Neural progenitor cell (in vitro differentiated cells): ENCODE measurements around the gene PUM2. TPM values are rescaled to one million over a fixed set of nuclear protein-coding genes. Genes with fewer than 3 reads are reported as not detected.

ENCODE experiments used
- DNase-seq: peaks from one replicate; pipeline ENCODE4 v3.0.0-alpha.2; 2016; ENCODE audit warnings: low spot score
- H2AFZ ChIP-seq: fragments of 200-600 bp; sonication (generic); replicated peaks from 2 replicates; pipeline ENCODE4 v1.6.1; 2016; ENCODE audit warnings: antibody characterized with exemption
- H3F3A ChIP-seq: fragments of 200-600 bp; sonication (generic); 2 replicates; pipeline ENCODE4 v1.6.1; 2016; ENCODE audit warnings: antibody characterized with exemption, low read depth
- H3K27ac ChIP-seq: fragments of 200-600 bp; sonication (generic); 2 replicates; pipeline ENCODE4 v1.5.1; 2016; ENCODE audit warnings: mild to moderate bottlenecking
- H3K27me3 ChIP-seq: fragments of 200-600 bp; sonication (generic); 2 replicates; pipeline ENCODE4 v1.6.1; 2016; ENCODE audit warnings: mild to moderate bottlenecking, moderate library complexity
- H3K36me3 ChIP-seq: fragments of 200-600 bp; sonication (generic); 2 replicates; pipeline ENCODE4 v1.5.1; 2016
- H3K4me1 ChIP-seq: fragments of 200-600 bp; sonication (generic); 2 replicates; pipeline ENCODE4 v1.6.1; 2016; ENCODE audit warnings: mixed run types
- H3K4me2 ChIP-seq: fragments of 200-600 bp; sonication (generic); 2 replicates; pipeline ENCODE4 v1.6.1; 2016
- H3K4me3 ChIP-seq: fragments of 200-600 bp; sonication (generic); 2 replicates; pipeline ENCODE4 v1.5.1; 2016
- H3K79me2 ChIP-seq: fragments of 200-600 bp; sonication (generic); 2 replicates; pipeline ENCODE4 v1.6.1; 2016; ENCODE audit warnings: low read depth
- H3K9ac ChIP-seq: fragments of 200-600 bp; sonication (generic); 2 replicates; pipeline ENCODE4 v1.6.1; 2016
- H3K9me3 ChIP-seq: fragments of 200-600 bp; sonication (generic); 2 replicates; pipeline ENCODE4 v1.5.1; 2016; ENCODE audit warnings: low read depth
- H4K20me1 ChIP-seq: fragments of 200-600 bp; sonication (generic); 2 replicates; pipeline ENCODE4 v1.6.1; 2016; ENCODE audit warnings: low read depth
- H3K27ac Mint-ChIP-seq: 3 replicates; pipeline ENCODE4 v1.8.0; 2021; ENCODE audit warnings: mixed read lengths
- H3K27me3 Mint-ChIP-seq: 2 replicates; pipeline ENCODE4 v1.8.0; 2022; ENCODE audit warnings: low read depth, mild to moderate bottlenecking, inconsistent platforms, moderate library complexity, mixed read lengths; ENCODE audit not compliant: insufficient read depth
- H3K36me3 Mint-ChIP-seq: 3 replicates; pipeline ENCODE4 v1.8.0; 2021; ENCODE audit warnings: mixed read lengths
- H3K4me1 Mint-ChIP-seq: 3 replicates; pipeline ENCODE4 v1.8.0; 2021; ENCODE audit warnings: mixed read lengths
- H3K4me3 Mint-ChIP-seq: 3 replicates; pipeline ENCODE4 v1.8.0; 2021; ENCODE audit warnings: mild to moderate bottlenecking, moderate library complexity, mixed read lengths
- H3K9me3 Mint-ChIP-seq: 3 replicates; pipeline ENCODE4 v1.8.0; 2020; ENCODE audit warnings: mixed read lengths
- EZH2 ChIP-seq: fragments of 200-600 bp; sonication (generic); IDR thresholded peaks from 2 replicates; pipeline ENCODE4 v1.6.1; 2017; ENCODE audit warnings: antibody characterized with exemption, mild to moderate bottlenecking, moderate library complexity
- EZH2phosphoT487 ChIP-seq: fragments of 200-600 bp; sonication (generic); IDR thresholded peaks from 2 replicates; pipeline ENCODE4 v1.6.1; 2017; ENCODE audit warnings: antibody characterized with exemption
- total RNA-seq: library from RNA; depleted of rRNA; stranded (reverse); fragments of >200 nt; gene quantifications from 2 replicates; pipeline ENCODE4 v1.2.3, GENCODE V29; 2015; ENCODE audit warnings: low replicate concordance
- TF ChIP-seq, protein P1 (sequence below): fragments of 200-600 bp; sonication (generic); IDR thresholded peaks from 2 replicates; pipeline ENCODE4 v1.5.1; 2017; ENCODE audit warnings: antibody characterized with exemption, mild to moderate bottlenecking

The PUM2 gene
- total RNA-seq, 1 donor from 2014 or later: 88.4 TPM

GRCh38 chr2:20210462-20210861, 140.2 kb downstream of the PUM2 start:
- DNase-seq: no peak
- no peaks in the 10 kb centered on the region for H3K9me3 Mint-ChIP-seq

DNA sequence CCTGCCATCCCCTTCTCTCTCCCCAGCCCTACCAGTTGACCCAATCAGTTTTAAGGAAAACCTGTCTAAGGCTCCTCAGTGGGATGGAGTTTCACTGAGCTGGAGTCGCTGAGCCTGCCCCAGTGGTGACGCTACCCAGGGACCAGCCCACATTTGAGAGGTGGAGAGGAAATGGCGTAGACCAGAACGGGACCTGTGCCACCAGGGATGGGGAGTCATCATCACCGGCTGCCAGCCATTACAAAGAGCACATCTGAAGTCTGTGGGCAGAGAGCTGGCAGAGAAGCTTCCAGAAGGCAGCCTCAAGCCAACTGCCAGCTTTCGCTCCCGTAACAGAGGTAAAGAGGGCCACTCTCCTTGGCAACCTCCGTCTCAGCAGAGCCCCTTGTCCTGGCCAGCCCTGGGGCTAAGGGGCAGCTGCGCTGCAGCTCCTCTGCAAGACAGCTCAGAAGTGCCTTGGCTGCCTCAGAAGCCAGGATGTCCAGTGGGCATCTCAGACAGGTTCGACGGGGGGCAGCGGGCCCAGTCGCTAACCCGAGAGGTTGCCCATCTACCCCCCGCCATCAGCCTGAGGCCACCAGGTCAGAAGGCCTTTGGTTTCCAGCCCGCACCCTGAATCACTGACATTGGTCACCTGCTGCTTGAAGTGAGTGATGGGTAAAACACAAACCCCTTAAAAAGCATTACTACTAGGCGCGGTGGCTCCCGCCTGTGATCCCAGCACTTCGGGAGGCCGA, 141.1 kb downstream of the PUM2 start:
- peaks cover 27% of the 10 kb centered on the region for H3K4me1 Mint-ChIP-seq
- H3K4me2 ChIP-seq: no peak overlapping the region
- H3K27ac ChIP-seq: no peak overlapping the region
- H3K9me3 Mint-ChIP-seq: no peaks in the 10 kb centered on the region
- H3K9ac ChIP-seq: no peak overlapping the region
- H3K4me3 ChIP-seq: no peak overlapping the region
- H3K36me3 Mint-ChIP-seq: no peaks in the 10 kb centered on the region
- peaks cover 89% of the 10 kb centered on the region for H4K20me1 ChIP-seq
- peaks cover 2% of the 10 kb centered on the region for H3K27me3 Mint-ChIP-seq
- peaks cover 68% of the 10 kb centered on the region for H3K79me2 ChIP-seq
- H3K27ac Mint-ChIP-seq: no peak overlapping the region
- DNase-seq: no peak
- no peak overlapping the region for H3K4me3 Mint-ChIP-seq
- no peak overlapping the region for H2AFZ ChIP-seq
- no peaks in the 10 kb centered on the region for H3K36me3 ChIP-seq
- H3K9me3 ChIP-seq: no peaks in the 10 kb centered on the region
- no peaks in the 10 kb centered on the region for H3K27me3 ChIP-seq
- TF ChIP-seq EZH2phosphoT487 (no peak), EZH2 (no peak)
- TF ChIP-seq, protein P1, sequence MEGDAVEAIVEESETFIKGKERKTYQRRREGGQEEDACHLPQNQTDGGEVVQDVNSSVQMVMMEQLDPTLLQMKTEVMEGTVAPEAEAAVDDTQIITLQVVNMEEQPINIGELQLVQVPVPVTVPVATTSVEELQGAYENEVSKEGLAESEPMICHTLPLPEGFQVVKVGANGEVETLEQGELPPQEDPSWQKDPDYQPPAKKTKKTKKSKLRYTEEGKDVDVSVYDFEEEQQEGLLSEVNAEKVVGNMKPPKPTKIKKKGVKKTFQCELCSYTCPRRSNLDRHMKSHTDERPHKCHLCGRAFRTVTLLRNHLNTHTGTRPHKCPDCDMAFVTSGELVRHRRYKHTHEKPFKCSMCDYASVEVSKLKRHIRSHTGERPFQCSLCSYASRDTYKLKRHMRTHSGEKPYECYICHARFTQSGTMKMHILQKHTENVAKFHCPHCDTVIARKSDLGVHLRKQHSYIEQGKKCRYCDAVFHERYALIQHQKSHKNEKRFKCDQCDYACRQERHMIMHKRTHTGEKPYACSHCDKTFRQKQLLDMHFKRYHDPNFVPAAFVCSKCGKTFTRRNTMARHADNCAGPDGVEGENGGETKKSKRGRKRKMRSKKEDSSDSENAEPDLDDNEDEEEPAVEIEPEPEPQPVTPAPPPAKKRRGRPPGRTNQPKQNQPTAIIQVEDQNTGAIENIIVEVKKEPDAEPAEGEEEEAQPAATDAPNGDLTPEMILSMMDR: no peak
- no peaks in the 10 kb centered on the region for H3F3A ChIP-seq
- H3K4me1 ChIP-seq: peaks cover 12% of the 10 kb centered on the region

More at GRCh38 chr2:20210462-20210861, 140.2 kb downstream of the PUM2 start:
- Histone ChIP-seq H3K9ac (no peak overlapping the region), H3K27ac (no peak overlapping the region), H2AFZ (no peak overlapping the region), H3K4me3 (no peak overlapping the region), H3K79me2 (peaks cover 78% of the 10 kb centered on the region), H3F3A (peaks cover 1% of the 10 kb centered on the region), H3K4me1 (peaks cover 20% of the 10 kb centered on the region), H3K4me2 (no peak overlapping the region), H3K27me3 (no peaks in the 10 kb centered on the region), H4K20me1 (peaks cover 98% of the 10 kb centered on the region), H3K36me3 (no peaks in the 10 kb centered on the region), H3K9me3 (no peaks in the 10 kb centered on the region)
- H3K27me3 Mint-ChIP-seq: peaks cover 6% of the 10 kb centered on the region
- H3K4me1 Mint-ChIP-seq: peaks cover 34% of the 10 kb centered on the region
- H3K27ac Mint-ChIP-seq: no peak overlapping the region
- no peak overlapping the region for H3K4me3 Mint-ChIP-seq
- H3K36me3 Mint-ChIP-seq: no peaks in the 10 kb centered on the region
- no peak for TF ChIP-seq EZH2
- TF ChIP-seq EZH2phosphoT487: no peak
- TF ChIP-seq, protein P1: no peak

GRCh38 chr2:20208476-20208859, 142.2 kb downstream of the PUM2 start:
- H3K36me3 Mint-ChIP-seq: peaks cover under 1% of the 10 kb centered on the region
- Histone ChIP-seq H4K20me1 (peaks cover 78% of the 10 kb centered on the region), H3K27ac (no peak overlapping the region), H3K9ac (no peak overlapping the region), H3K4me2 (no peak overlapping the region), H3K9me3 (no peaks in the 10 kb centered on the region), H3K79me2 (peaks cover 58% of the 10 kb centered on the region), H3K4me3 (no peak overlapping the region), H2AFZ (no peak overlapping the region), H3K36me3 (no peaks in the 10 kb centered on the region), H3K27me3 (no peaks in the 10 kb centered on the region), H3K4me1 (peaks cover 3% of the 10 kb centered on the region), H3F3A (no peaks in the 10 kb centered on the region)
- H3K4me1 Mint-ChIP-seq: peaks cover 17% of the 10 kb centered on the region
- TF ChIP-seq EZH2phosphoT487 (no peak), EZH2 (no peak)
- TF ChIP-seq, protein P1: no peak
- no peak overlapping the region for H3K4me3 Mint-ChIP-seq
- DNase-seq: no peak
- H3K27ac Mint-ChIP-seq: no peak overlapping the region
- no peaks in the 10 kb centered on the region for H3K27me3 Mint-ChIP-seq
- no peaks in the 10 kb centered on the region for H3K9me3 Mint-ChIP-seq
